ENCODE results near the gene FBLIM1. TPM values are rescaled to one million over a fixed set of nuclear protein-coding genes. Genes with fewer than 3 reads are reported as not detected.

FBLIM1 gene
- total RNA-seq, 1 donor from 2014 or later, result 198 TPM

DNA sequence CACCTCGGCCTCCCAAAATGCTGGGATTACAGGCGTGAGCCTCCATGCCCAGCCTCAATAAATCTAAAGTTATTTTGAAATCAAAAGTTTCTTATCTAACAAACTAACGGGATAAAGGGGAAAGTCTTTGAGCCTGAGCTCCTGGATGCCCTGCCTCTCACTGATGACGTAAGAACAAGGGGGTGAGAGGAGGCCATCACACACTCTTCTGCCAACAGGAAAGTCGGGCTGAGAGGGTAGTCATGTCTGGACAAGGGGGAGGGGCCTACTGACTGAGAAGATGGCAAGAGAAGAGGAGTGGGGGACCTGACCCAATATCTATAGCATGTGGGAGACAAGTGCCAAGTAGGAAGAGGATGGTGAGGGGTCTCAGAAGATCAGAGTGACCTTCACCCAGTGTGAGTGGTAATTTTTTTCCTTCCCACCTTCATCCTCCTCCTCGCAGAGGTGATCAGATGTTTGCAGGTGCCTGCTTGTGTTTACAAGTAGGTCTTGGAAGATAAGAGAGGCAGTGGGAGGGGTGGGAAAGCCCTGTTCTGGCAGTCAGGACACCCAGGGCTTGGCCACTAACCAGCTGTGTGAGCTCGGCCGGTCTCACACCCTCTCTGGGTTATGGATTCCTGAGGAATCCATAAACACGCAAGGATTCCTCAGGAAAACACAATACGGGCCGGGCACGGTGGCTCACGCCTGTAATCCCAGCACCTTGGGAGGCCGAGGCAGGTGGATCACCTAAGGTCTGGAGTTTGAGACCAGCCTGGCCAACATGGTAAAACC, 39.2 kb downstream of the FBLIM1 start:
- Mint-ChIP-seq H3K4me3 (ENCODE audit: unreplicated experiment) (no peak overlapping the region), H3K9me3 (ENCODE audit: unreplicated experiment) (no peaks in the 10 kb centered on the region), H3K4me1 (ENCODE audit: unreplicated experiment) (peaks cover 26% of the 10 kb centered on the region), H3K36me3 (ENCODE audit: low read depth, unreplicated experiment) (no peaks in the 10 kb centered on the region), H3K27ac (ENCODE audit: unreplicated experiment) (no peak overlapping the region), H3K27me3 (ENCODE audit: unreplicated experiment) (peaks cover 5% of the 10 kb centered on the region)
- TF ChIP-seq, protein P1, sequence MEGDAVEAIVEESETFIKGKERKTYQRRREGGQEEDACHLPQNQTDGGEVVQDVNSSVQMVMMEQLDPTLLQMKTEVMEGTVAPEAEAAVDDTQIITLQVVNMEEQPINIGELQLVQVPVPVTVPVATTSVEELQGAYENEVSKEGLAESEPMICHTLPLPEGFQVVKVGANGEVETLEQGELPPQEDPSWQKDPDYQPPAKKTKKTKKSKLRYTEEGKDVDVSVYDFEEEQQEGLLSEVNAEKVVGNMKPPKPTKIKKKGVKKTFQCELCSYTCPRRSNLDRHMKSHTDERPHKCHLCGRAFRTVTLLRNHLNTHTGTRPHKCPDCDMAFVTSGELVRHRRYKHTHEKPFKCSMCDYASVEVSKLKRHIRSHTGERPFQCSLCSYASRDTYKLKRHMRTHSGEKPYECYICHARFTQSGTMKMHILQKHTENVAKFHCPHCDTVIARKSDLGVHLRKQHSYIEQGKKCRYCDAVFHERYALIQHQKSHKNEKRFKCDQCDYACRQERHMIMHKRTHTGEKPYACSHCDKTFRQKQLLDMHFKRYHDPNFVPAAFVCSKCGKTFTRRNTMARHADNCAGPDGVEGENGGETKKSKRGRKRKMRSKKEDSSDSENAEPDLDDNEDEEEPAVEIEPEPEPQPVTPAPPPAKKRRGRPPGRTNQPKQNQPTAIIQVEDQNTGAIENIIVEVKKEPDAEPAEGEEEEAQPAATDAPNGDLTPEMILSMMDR (IDR thresholded peaks at IDR 0.05; ENCODE audit: unreplicated experiment), result no peak
- no peak for DNase-seq (ENCODE audit: low spot score)

DNA sequence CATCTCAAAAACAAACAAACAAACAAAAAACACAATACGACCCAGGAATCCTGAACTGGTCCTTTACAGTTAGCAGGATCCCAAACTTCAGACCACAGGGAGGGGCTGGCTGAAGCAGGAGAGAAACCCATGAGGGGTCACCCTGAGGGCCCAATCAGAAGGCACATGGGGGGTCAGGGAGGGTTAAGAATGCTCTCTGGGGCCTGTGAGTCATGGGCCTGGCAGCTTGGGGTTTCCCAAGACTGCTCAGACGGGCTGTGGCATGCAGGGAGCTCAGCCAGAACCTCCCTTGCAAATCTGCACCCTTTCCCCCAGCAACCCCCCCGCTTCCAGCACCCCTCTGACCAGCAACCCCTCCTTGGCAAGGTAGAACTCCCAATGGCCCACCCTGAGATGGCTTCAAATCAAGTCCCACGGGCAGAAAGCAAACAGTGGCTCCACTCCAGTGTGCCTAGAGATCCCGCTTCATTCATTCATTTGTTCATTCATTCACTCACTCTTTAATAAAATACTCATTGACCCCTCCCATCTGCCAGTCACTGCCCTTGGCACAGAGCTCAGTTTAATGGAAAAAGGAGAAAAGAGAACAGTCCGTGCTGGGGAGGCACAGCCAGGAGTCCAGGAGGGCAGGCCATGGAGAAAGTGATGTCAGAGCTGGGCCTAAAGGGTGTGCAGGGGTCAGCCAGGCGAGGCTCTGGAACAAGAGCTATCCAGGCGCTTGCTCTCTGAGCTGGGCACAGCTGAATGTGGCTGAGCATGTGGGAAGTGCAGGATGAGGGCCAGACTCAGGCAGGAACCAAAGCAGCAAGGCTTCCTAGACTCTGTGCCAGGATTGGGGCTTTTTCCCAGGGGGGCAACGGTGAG, 40.6 kb downstream of the FBLIM1 start:
- Mint-ChIP-seq H3K36me3 (ENCODE audit: low read depth, unreplicated experiment) (no peaks in the 10 kb centered on the region), H3K27ac (ENCODE audit: unreplicated experiment) (no peak overlapping the region), H3K4me1 (ENCODE audit: unreplicated experiment) (peaks cover 26% of the 10 kb centered on the region), H3K9me3 (ENCODE audit: unreplicated experiment) (no peaks in the 10 kb centered on the region), H3K27me3 (ENCODE audit: unreplicated experiment) (peaks cover 5% of the 10 kb centered on the region), H3K4me3 (ENCODE audit: unreplicated experiment) (peak overlapping the region; percentile 34)
- no peak for DNase-seq (ENCODE audit: low spot score)
- TF ChIP-seq, protein P1 (IDR thresholded peaks at IDR 0.05; ENCODE audit: unreplicated experiment), result no peak

DNA sequence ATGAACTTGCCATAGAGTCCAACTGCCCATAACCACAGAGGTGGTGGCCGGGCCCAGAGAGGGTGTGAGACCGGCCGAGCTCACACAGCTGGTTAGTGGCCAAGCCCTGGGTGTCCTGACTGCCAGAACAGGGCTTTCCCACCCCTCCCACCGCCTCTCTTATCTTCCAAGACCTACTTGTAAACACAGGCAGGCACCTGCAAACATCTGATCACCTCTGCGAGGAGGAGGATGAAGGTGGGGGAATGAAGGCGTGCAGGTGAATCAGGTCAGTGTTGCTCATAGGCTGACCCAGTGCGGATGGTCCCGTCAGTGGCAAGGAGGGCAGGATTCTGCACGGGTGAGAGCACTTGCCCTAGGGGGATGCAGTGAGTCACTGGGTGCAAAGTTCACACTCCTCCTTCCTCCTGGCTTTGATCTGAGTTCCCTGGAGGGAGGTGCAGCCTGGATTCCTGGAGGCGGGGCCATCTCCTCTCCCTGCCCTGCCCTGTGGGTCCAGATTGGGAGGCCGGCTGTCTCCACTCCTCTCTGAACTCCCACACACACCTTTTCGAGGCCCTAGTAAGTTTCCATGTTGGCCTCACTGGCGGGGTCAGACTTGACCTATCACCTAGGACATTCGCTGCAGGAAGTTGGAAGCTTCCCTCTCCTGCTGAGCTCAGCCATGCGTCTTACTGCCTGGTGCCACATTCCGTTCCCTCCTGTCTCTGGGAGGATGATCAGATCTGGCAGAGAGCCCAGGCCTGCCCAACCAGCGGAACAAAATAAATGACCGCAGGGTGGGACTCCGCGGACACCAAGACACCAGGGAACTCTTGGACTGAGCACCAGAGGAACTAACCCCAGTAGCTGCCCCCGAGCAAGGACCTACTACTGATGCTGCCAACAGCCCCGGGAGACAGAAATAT, 41.6 kb downstream of the FBLIM1 start:
- Mint-ChIP-seq H3K4me3 (ENCODE audit: unreplicated experiment) (no peak overlapping the region), H3K9me3 (ENCODE audit: unreplicated experiment) (no peaks in the 10 kb centered on the region), H3K4me1 (ENCODE audit: unreplicated experiment) (peaks cover 26% of the 10 kb centered on the region), H3K27ac (ENCODE audit: unreplicated experiment) (no peak overlapping the region), H3K36me3 (ENCODE audit: low read depth, unreplicated experiment) (no peaks in the 10 kb centered on the region), H3K27me3 (ENCODE audit: unreplicated experiment) (peaks cover 5% of the 10 kb centered on the region)
- TF ChIP-seq, protein P1 (IDR thresholded peaks at IDR 0.05; ENCODE audit: unreplicated experiment), result no peak
- no peak for DNase-seq (ENCODE audit: low spot score)

DNA sequence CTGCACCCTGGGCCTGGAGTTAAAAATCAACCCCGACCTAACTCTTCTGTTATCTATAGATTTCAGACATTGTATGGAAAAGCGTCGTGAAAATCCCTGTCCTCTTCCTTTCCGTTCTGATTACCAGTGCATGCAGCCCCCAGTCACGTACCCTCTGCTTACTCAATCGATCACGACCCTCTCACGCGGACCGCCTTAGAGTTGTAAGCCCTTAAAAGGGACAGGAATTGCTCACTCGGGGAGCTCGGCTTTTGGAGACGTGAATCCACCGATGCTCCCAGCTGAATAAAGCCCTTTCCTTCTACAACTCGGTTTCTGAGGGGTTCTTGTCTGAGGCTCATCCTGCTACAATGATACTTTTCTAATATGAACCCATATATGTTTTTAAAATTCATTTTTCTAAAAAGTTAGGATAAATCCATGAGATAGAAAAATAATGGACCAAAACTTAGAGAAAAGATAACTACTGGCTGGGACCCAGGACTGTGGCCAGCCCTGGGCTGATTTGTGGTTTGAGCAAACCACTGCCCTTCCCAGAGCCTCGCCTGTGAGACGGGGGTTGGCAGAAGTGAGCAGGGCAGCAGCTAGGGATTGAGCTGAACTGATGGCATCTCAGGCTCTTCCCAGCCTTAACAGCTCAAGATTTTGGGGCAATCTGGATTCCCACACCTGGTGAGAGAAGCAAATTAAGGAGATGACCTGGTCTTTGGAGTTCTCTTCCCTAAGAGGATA, 43.8 kb downstream of the FBLIM1 start:
- H3K27me3 Mint-ChIP-seq (ENCODE audit: unreplicated experiment), result peaks cover 5% of the 10 kb centered on the region
- no peaks in the 10 kb centered on the region for H3K9me3 Mint-ChIP-seq (ENCODE audit: unreplicated experiment)
- H3K36me3 Mint-ChIP-seq (ENCODE audit: low read depth, unreplicated experiment), result no peaks in the 10 kb centered on the region
- H3K4me3 Mint-ChIP-seq (ENCODE audit: unreplicated experiment), result no peak overlapping the region
- DNase-seq (ENCODE audit: low spot score), result no peak
- H3K4me1 Mint-ChIP-seq (ENCODE audit: unreplicated experiment), result peaks cover 24% of the 10 kb centered on the region
- no peak overlapping the region for H3K27ac Mint-ChIP-seq (ENCODE audit: unreplicated experiment)
- TF ChIP-seq, protein P1 (IDR thresholded peaks at IDR 0.05; ENCODE audit: unreplicated experiment), result no peak
